ACC112 (cell line): ENCODE results near the gene INAVA.

Experiments used
- H2AFZ ChIP-seq: fragments of 200-600 bp; sonication (generic); one replicate; pipeline ENCODE4 v1.6.0; 2017; ENCODE audit warnings: antibody characterized with exemption, low read length; ENCODE audit not compliant: unreplicated experiment
- H3K27ac ChIP-seq: fragments of 200-600 bp; sonication (generic); 2 replicates; pipeline ENCODE4 v1.5.1; 2014; ENCODE audit warnings: low read depth, mild to moderate bottlenecking, antibody characterized with exemption, low read length, moderate library complexity
- H3K27me3 ChIP-seq: fragments of 200-600 bp; sonication (generic); 2 replicates; pipeline ENCODE4 v1.6.1; 2014; ENCODE audit warnings: mild to moderate bottlenecking, antibody characterized with exemption, low read length, moderate library complexity, mixed read lengths; ENCODE audit not compliant: insufficient read depth
- H3K36me3 ChIP-seq: fragments of 200-600 bp; sonication (generic); 2 replicates; pipeline ENCODE4 v1.6.1; 2016; ENCODE audit warnings: mild to moderate bottlenecking, antibody characterized with exemption, low read length, moderate library complexity, mixed read lengths; ENCODE audit not compliant: insufficient read depth
- H3K4me1 ChIP-seq: fragments of 200-600 bp; sonication (generic); one replicate; pipeline ENCODE4 v1.6.1; 2016; ENCODE audit warnings: low read length, mixed read lengths; ENCODE audit not compliant: insufficient read depth, unreplicated experiment, control insufficient read depth
- H3K4me3 ChIP-seq: fragments of 200-600 bp; sonication (generic); 2 replicates; pipeline ENCODE4 v1.5.1; 2014; ENCODE audit warnings: mild to moderate bottlenecking, low read depth, low read length
- H3K79me2 ChIP-seq: fragments of 200-600 bp; sonication (generic); one replicate; pipeline ENCODE4 v1.6.0; 2016; ENCODE audit warnings: low read length; ENCODE audit not compliant: control insufficient read depth, unreplicated experiment, insufficient read depth

Gene INAVA

DNA sequence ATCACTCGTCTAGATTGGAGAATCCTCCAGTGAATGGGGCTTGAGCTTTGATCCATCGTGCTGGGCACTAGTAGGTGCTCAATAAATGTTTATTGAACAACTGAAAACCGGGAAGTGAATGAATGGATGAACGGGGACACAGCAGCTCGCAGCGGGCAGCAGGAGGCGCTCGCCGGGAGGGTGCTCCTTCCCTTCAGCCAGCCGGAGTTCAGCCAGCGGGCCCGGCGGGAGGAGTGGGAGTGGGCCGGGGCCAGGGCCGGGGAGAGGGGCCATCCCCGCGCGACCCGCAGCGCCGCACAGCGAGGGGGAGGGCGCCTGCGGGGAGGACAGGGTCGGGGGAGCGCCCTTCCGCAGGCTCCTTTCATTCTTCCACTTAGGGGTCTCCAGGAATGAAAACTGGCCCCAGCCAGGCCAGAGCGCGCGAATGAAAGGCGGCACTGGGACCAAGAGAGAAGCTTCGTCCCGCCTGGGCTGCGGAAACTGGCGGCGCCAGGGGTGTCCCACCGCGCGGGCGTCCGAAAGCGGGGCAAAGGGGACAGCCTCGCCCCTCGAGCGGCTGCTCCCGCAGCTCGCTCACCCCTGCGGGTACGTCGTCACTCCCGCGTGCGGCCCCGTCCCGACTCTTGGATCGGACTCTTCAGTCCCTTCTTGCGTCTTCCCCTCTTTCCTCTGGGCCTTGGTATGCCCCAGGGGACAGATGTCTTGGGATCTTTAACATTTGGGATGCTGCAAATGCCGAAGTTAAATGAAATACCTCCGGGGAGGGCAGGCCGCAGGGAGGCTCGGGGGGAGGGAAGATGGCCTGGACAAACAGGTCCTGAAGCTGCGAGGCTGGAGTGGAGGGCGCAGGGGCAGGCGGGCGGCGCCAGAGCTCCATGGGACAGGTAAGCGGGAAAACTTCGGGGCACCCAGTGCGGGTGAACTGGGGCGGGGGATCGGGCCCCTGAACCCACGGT lies 3.6 kb upstream of the INAVA start:
- peak overlapping the region; percentile 83 for H3K4me3 ChIP-seq
- 0 out of 2 replicates have a peak, but pooled peaks cover 14% of the 10 kb centered on the region for H3K27me3 ChIP-seq
- H3K4me1 ChIP-seq, result peaks cover 10% of the 10 kb centered on the region
- no peaks in the 10 kb centered on the region for H3K79me2 ChIP-seq
- no peak overlapping the region for H3K27ac ChIP-seq
- no peaks in the 10 kb centered on the region for H3K36me3 ChIP-seq
- H2AFZ ChIP-seq, result peak overlapping the region; percentile 94

DNA sequence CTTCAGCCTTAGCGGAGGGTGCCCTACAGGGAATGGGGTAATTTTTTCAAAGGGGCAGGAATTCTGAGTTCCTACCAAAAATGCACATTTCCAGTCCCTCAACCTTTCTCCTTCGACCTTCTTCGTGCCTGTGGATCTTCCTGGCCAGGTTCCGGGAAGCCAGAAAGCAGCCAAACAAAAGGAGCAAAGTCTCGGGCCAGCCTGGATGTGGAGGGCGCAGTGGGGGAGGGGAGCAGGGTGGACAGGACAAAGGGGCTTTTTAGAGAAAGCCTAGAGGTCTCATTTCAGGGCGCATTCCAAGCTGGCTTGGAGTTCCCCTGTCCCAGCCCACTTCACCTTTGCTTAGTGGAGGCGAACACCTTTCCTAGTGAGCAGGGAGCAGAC lies 2.9 kb upstream of the INAVA start:
- no peaks in the 10 kb centered on the region for H3K79me2 ChIP-seq
- H3K4me3 ChIP-seq, result peak overlapping the region; percentile 83
- H3K27ac ChIP-seq, result no peak overlapping the region
- H3K27me3 ChIP-seq, result 0 out of 2 replicates have a peak, but pooled peaks cover 14% of the 10 kb centered on the region
- H3K4me1 ChIP-seq, result peaks cover 15% of the 10 kb centered on the region
- H2AFZ ChIP-seq, result peak overlapping the region; percentile 94
- no peaks in the 10 kb centered on the region for H3K36me3 ChIP-seq

DNA sequence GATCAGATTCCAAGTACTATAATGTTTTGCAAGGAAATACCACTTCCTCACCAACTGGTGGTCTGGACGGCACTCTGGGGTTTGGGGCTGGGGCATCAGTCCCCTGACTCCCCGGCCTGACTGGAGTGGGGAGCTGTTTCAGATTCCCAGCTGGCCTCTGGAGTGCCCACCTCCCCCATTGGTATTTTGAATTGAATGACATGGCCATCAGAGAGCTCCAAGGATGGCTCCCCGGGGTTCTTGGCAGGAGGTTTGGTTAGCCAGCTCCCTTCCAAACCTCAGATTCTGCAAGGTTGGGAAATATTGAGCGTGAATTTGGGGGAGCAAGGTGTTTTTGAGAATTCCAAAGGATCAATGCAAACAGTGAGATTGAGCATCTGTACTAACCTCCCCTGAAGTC lies 2.2 kb upstream of the INAVA start:
- H3K79me2 ChIP-seq, result no peaks in the 10 kb centered on the region
- H2AFZ ChIP-seq, result no peak overlapping the region
- H3K27ac ChIP-seq, result no peak overlapping the region
- H3K27me3 ChIP-seq, result 0 out of 2 replicates have a peak, but pooled peaks cover 14% of the 10 kb centered on the region
- peak overlapping the region; percentile 83; the same call in 1 of the 2 replicates for H3K4me3 ChIP-seq
- no peaks in the 10 kb centered on the region for H3K36me3 ChIP-seq
- peaks cover 15% of the 10 kb centered on the region for H3K4me1 ChIP-seq

DNA sequence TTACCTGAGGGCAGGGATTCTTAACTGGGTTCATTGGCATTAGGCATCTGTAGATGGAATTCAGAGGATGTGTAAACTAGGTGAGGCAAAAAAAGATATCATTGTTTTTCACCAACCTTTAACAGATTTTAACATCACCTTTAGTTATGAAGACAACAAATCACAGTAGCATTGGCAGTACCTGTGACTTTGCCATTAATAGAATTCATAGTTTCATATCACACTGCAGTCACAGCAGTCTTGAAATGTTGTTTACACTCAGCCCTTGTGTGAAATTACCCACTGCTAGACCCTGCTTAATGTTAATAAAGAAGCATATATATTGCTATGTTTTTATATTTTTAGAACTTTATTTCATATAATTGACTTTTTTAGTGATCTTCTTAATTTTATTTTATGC lies 1.7 kb upstream of the INAVA start:
- Histone ChIP-seq H3K36me3 (no peaks in the 10 kb centered on the region), H3K4me1 (peaks cover 15% of the 10 kb centered on the region), H3K27me3 (0 out of 2 replicates have a peak, but pooled peaks cover 14% of the 10 kb centered on the region), H3K27ac (no peak overlapping the region), H3K4me3 (no peak overlapping the region), H2AFZ (no peak overlapping the region), H3K79me2 (no peaks in the 10 kb centered on the region)

DNA sequence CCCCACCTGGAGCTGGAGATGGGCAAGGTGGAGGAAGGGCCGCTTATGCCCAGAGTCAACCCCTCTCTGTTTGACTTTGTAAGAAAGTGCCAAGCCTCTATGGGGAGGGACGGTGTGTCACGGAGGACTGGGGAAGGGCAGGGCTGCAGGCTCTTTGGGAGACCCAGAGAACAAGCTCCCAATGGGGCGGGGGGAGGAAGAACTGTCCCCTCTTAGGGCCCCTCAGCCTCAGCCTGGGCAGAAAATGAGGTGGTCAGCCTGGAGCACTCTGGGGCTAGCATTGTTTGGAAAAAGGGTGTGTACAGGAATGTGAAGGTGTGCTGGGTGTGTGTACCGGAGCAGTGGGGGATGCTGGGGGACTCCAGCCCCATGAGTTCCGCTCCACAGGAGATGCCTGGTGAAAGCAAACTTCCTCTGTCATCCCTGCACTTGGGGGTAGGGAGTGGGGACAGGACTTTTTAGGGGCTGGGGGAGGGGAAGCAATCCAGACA lies 1.2 kb upstream of the INAVA start:
- Histone ChIP-seq H3K36me3 (no peaks in the 10 kb centered on the region), H3K79me2 (no peaks in the 10 kb centered on the region), H3K4me3 (no peak overlapping the region), H3K27me3 (0 out of 2 replicates have a peak, but pooled peaks cover 14% of the 10 kb centered on the region), H3K27ac (no peak overlapping the region), H3K4me1 (peaks cover 10% of the 10 kb centered on the region), H2AFZ (no peak overlapping the region)

DNA sequence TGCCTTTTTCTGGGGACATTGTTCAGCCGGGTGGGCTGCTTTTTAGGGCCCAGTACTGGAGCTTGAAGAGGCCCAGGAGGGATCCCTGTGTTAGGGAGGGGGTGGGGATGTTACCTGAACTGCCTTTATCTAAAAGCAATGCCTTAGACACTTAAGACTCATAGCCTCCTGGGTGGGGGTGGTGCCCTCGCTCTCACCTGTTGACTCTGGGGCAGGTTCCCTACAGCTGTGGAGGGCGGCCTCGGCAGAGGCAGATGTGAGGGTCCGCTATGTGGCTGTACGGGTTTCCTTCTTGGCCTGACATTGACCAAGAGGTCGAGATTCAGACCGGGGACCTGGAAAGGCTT lies 716 bp downstream of the INAVA start:
- H3K79me2 ChIP-seq, result no peaks in the 10 kb centered on the region
- peaks cover 9% of the 10 kb centered on the region for H3K4me1 ChIP-seq
- H3K27ac ChIP-seq, result no peak overlapping the region
- no peaks in the 10 kb centered on the region for H3K36me3 ChIP-seq
- 0 out of 2 replicates have a peak, but pooled peaks cover 6% of the 10 kb centered on the region for H3K27me3 ChIP-seq
- no peak overlapping the region for H3K4me3 ChIP-seq
- H2AFZ ChIP-seq, result no peak overlapping the region

DNA sequence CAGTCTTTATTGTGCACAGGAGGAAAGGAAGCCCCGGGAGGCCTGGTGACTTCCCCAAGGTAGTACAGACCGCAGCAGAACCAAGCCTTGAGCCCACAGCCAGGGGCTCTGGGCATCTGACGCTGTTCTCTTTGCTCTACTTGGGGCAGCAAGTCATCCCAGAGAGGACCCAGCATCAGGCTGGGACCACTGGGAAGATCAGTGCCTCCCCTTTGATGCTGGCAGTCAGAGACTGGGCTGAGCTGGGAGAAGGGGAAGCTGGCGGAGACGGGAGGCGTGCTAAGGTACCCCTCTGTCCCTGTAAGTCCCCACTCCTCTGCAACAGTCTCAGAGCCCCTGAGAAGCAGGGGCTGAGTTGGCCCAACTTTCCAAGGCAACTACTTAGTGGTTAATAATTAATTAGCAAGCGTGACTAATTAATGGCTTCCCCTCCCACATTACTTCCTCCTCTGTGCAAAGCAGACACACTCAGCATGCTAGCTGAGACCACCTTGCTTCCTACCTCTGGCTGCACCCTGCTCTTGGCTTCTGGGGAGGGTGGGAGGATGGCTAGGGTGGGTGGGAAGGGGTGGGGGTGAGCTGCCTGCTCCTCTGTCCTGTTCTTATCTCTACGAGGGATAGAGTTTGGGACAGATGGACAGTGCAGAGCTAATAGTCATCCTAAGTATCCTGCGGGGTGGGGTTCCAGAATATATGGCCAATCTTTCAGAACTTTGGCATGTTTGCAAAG lies 1.3 kb downstream of the INAVA start:
- peaks cover 9% of the 10 kb centered on the region for H3K4me1 ChIP-seq
- H3K36me3 ChIP-seq, result no peaks in the 10 kb centered on the region
- no peak overlapping the region for H2AFZ ChIP-seq
- H3K4me3 ChIP-seq, result no peak overlapping the region
- H3K27me3 ChIP-seq, result 0 out of 2 replicates have a peak, but pooled peaks cover 6% of the 10 kb centered on the region
- H3K27ac ChIP-seq, result no peak overlapping the region
- H3K79me2 ChIP-seq, result no peaks in the 10 kb centered on the region

DNA sequence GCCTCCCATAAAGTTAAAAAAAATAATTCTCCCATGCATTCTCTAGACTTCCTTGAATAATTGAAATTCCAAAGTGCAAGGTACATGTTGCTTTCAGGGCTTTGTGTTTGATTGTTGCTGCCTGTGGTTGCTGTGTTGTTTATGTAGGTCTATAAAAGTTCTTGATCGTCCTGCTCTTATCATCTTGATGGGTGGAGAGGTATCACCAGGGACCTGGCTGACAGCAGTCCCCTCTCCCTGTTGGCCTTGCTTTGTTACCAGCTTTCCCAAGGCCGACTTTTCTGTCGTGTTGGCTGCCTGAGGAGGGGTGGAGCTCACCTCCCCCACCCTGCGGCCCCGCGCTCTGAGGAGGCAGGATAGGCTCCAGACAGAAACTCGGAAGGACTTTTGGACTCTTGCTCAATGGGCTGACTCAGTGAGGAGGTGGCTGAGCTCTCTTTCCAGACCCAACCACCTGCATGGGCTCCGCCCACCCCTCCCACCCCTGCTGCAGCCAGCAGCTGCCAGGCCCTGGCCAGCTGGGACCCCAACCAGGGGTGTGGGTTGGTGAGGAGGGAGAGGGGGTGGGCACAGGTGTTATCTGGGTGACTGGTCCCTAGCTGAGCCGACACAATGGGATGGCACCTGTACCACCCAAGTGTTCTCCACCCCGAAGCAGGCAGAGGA lies 2.0 kb downstream of the INAVA start:
- Histone ChIP-seq H3K36me3 (no peaks in the 10 kb centered on the region), H3K27me3 (0 out of 2 replicates have a peak, but pooled peaks cover 4% of the 10 kb centered on the region), H3K27ac (no peak overlapping the region), H3K79me2 (no peaks in the 10 kb centered on the region), H2AFZ (no peak overlapping the region), H3K4me1 (peaks cover 9% of the 10 kb centered on the region), H3K4me3 (no peak overlapping the region)

DNA sequence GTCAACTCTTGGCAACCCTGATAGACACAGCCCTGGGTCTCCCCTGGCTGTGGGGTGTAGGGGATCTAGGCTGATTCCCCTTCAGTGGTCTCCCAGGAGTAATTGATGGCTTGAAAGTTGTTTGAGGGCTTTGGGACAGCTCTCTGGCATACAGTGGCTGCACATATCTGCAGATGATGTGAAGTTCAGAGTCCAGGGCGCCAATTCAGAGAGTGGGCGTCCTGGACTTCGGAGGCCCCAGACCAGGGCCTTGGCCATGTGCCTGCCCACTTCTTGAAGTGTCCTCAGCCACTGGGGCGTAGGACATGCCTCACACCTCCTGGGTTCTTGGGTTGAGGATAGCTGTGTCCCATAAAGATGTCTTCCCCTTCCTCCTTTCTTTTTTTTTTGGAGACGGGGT lies 2.6 kb downstream of the INAVA start:
- Histone ChIP-seq H3K27me3 (no peaks in the 10 kb centered on the region), H2AFZ (no peak overlapping the region), H3K4me3 (no peak overlapping the region), H3K4me1 (peaks cover 5% of the 10 kb centered on the region), H3K36me3 (no peaks in the 10 kb centered on the region), H3K27ac (no peak overlapping the region), H3K79me2 (no peaks in the 10 kb centered on the region)

DNA sequence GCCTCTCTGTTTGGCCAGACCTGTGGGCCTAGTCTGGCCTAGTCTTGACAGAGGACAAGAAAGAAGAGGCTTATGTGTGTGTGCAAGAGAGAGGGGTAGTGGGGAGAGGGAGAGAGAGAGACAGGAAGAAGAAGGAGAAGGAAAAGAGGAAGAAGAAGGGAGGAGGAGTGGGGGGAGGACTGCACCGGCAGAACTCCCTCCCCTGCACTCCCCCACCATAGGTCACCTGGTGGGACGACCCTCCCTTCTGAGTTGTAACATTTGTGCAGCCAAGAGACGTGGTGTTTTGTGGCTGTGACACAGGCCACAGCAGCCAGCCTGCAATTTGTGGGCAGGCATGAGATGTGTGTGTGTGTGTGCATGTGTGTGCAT lies 4.3 kb downstream of the INAVA start:
- Histone ChIP-seq H2AFZ (no peak overlapping the region), H3K27ac (no peak overlapping the region), H3K79me2 (no peaks in the 10 kb centered on the region), H3K27me3 (no peaks in the 10 kb centered on the region), H3K36me3 (no peaks in the 10 kb centered on the region), H3K4me3 (no peak overlapping the region), H3K4me1 (peaks cover 5% of the 10 kb centered on the region)
